HFFc6 (cell line): ENCODE data around the gene SLC18B1. TPM values are rescaled to one million over a fixed set of nuclear protein-coding genes. Genes with fewer than 3 reads are reported as not detected.

Source experiments
- DNase-seq: peaks from one replicate; pipeline ENCODE4 v3.0.0-alpha.2; 2018
- H3K27ac Mint-ChIP-seq: 2 replicates; pipeline ENCODE4 v1.8.0; 2020; ENCODE audit warnings: mild to moderate bottlenecking, mixed read lengths
- H3K27me3 Mint-ChIP-seq: 2 replicates; pipeline ENCODE4 v1.8.0; 2021; ENCODE audit warnings: mild to moderate bottlenecking, moderate library complexity, mixed read lengths; ENCODE audit not compliant: insufficient read depth
- H3K36me3 Mint-ChIP-seq: 2 replicates; pipeline ENCODE4 v1.8.0; 2021; ENCODE audit warnings: low read depth, mixed read lengths
- H3K4me1 Mint-ChIP-seq: 2 replicates; pipeline ENCODE4 v1.8.0; 2020; ENCODE audit warnings: low read depth, mixed read lengths
- H3K4me3 Mint-ChIP-seq: 2 replicates; pipeline ENCODE4 v1.8.0; 2020; ENCODE audit warnings: mild to moderate bottlenecking, moderate library complexity, mixed read lengths
- H3K9me3 Mint-ChIP-seq: 2 replicates; pipeline ENCODE4 v1.8.0; 2020; ENCODE audit warnings: mild to moderate bottlenecking, mixed read lengths
- total RNA-seq, 6 experiments: library from RNA; stranded (reverse); fragmentation: NEBNext Ultra II Directional; extraction: Animal tissue kit (Norgen Biotek cat#: 25700); gene quantifications; 2 replicates in 1 of 6; 3 replicates in 5 of 6; pipeline ENCODE4 v1.2.3, GENCODE V29; 2021
- TF ChIP-seq, protein P1 (sequence below): fragments of 200-600 bp; sonication (generic); IDR thresholded peaks from 2 replicates; pipeline ENCODE4 v1.5.0; 2021; ENCODE audit warnings: antibody characterized with exemption, mild to moderate bottlenecking

SLC18B1 gene
- total RNA-seq, 6 experiments from 2014 or later = 2.9 to 4.1 (median 3.5) TPM

DNA sequence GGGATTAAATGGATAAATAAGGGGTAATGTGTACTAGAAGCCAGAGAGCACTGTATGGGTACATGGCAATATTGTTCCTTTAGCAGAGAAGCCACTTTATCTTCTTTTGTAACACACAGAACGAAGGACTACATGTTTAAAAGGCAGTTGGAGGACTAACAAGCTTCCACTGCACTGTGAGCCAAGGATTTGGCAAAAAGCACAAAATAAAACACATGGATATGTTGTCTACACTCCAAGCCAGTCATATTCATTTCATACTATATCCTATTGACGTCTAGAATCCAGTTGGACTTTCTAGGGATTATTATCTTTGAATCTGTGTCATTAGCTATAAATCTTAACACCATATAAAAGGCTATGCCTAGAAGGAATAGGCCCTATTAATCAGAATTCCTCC is 3.0 kb downstream of the SLC18B1 start:
- TF ChIP-seq, protein P1, sequence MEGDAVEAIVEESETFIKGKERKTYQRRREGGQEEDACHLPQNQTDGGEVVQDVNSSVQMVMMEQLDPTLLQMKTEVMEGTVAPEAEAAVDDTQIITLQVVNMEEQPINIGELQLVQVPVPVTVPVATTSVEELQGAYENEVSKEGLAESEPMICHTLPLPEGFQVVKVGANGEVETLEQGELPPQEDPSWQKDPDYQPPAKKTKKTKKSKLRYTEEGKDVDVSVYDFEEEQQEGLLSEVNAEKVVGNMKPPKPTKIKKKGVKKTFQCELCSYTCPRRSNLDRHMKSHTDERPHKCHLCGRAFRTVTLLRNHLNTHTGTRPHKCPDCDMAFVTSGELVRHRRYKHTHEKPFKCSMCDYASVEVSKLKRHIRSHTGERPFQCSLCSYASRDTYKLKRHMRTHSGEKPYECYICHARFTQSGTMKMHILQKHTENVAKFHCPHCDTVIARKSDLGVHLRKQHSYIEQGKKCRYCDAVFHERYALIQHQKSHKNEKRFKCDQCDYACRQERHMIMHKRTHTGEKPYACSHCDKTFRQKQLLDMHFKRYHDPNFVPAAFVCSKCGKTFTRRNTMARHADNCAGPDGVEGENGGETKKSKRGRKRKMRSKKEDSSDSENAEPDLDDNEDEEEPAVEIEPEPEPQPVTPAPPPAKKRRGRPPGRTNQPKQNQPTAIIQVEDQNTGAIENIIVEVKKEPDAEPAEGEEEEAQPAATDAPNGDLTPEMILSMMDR = no peak
- no peak for DNase-seq
- no peaks in the 10 kb centered on the region; the same call in 1 of the 2 replicates for H3K36me3 Mint-ChIP-seq
- H3K27me3 Mint-ChIP-seq = no peaks in the 10 kb centered on the region; the same call in 1 of the 2 replicates
- no peak overlapping the region for H3K27ac Mint-ChIP-seq
- no peaks in the 10 kb centered on the region for H3K9me3 Mint-ChIP-seq
- no peak overlapping the region for H3K4me3 Mint-ChIP-seq
- H3K4me1 Mint-ChIP-seq = peaks cover 7% of the 10 kb centered on the region; the same call in 1 of the 2 replicates

DNA sequence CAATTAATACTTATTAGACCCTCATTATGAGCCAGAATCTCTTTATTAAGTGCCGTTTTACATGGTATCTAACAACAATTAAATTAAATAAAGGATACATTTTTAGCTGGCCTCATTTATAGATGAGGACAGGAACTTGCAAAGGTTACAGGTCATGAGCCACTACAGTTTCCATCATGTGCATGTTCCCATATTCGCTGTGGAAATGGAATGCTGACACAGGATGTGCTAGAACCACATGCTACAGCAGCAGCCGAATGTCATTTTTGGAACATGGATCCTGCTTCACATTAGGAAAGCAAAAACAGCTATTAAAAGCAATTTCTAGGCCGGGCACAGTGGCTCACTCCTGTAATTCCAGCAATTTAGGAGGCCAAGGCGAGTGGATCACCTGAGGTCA is 5.9 kb downstream of the SLC18B1 start:
- no peaks in the 10 kb centered on the region for H3K9me3 Mint-ChIP-seq
- TF ChIP-seq, protein P1 = no peak
- H3K27ac Mint-ChIP-seq = no peak overlapping the region
- no peaks in the 10 kb centered on the region; the same call in 1 of the 2 replicates for H3K36me3 Mint-ChIP-seq
- H3K27me3 Mint-ChIP-seq = no peaks in the 10 kb centered on the region; the same call in 1 of the 2 replicates
- peaks cover 3% of the 10 kb centered on the region; the same call in 1 of the 2 replicates for H3K4me1 Mint-ChIP-seq
- no peak for DNase-seq
- no peak overlapping the region for H3K4me3 Mint-ChIP-seq

DNA sequence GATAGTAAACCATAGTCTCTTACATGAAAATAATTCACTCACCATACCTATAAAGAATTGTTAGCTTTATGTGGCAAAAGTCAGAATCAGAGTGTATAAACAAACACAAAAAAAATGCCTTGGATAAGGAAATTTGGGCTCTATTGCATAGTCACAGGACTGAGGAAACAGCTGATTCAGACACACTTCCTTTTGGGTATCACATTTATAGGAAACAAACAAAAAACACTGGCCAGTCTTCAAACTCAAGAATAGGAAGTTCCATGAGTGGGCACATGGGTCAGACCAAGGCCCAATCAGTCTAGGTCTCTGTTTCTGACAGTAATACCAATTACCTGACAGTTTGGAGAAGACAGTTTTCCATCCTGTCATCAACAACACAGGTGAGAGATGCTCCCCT is 8.0 kb downstream of the SLC18B1 start:
- no peak overlapping the region for H3K27ac Mint-ChIP-seq
- no peaks in the 10 kb centered on the region; the same call in 1 of the 2 replicates for H3K36me3 Mint-ChIP-seq
- no peak for DNase-seq
- H3K9me3 Mint-ChIP-seq = no peaks in the 10 kb centered on the region
- TF ChIP-seq, protein P1 = no peak
- H3K4me3 Mint-ChIP-seq = no peak overlapping the region
- no peaks in the 10 kb centered on the region; the same call in 1 of the 2 replicates for H3K27me3 Mint-ChIP-seq
- no peaks in the 10 kb centered on the region for H3K4me1 Mint-ChIP-seq

DNA sequence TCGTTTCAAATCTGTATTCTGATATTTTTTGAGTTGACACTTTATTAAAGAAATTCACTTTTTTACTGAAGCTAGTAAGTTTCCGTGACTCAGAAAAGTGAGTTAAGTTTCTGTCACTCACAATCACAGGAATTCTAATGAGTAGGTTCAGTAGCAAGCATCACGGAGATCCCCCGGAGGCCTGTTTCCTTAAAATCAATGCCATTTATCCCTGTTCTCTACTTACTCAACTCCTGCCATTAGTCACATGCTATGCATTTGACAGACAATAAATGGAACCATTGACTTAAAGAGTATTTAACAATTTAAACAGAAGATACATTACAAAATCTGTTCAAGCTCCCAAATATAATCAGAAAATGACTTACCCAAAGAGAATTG is 9.1 kb downstream of the SLC18B1 start:
- H3K9me3 Mint-ChIP-seq = no peaks in the 10 kb centered on the region
- no peaks in the 10 kb centered on the region; the same call in 1 of the 2 replicates for H3K36me3 Mint-ChIP-seq
- H3K4me3 Mint-ChIP-seq = no peak overlapping the region
- H3K27ac Mint-ChIP-seq = no peak overlapping the region
- no peaks in the 10 kb centered on the region; the same call in 1 of the 2 replicates for H3K27me3 Mint-ChIP-seq
- DNase-seq = no peak
- TF ChIP-seq, protein P1 = no peak
- H3K4me1 Mint-ChIP-seq = no peaks in the 10 kb centered on the region

DNA sequence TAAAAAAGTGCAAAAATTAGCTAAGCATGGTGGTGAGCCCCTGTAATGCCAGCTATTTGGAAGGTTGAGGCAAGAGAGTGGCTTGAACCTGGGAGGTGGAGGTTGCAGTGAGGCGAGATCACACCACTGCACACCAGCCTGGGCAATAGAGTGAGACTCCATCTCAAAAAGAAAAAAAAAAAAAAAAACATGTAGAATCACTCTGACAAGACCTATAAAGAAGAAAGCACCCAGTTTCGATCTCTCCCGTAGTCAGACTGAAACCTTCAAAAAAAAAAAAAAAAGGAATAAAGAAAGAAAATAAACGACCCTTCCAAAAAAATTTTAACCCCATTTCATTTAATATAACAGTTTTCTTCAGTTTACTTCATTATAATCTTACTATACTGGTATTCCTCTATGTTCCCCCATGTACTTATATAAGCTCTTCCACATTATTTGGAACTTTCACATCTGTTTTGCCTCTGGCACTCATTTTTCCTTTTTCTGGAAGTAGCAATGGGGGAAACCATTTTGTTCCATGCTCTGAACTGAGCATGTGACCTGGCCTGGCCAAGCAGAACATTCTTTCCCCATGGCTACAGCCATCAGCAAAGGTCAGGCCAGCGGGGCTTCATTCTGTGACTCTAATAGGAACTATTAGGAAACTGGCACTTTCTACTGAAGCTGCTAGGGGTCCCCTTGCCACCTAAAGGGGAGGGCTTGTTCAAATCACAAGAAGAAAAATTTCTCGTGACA is 9.6 kb downstream of the SLC18B1 start:
- no peak for DNase-seq
- Mint-ChIP-seq H3K4me3 (no peak overlapping the region), H3K27me3 (no peaks in the 10 kb centered on the region; the same call in 1 of the 2 replicates), H3K4me1 (no peaks in the 10 kb centered on the region), H3K27ac (no peak overlapping the region), H3K36me3 (no peaks in the 10 kb centered on the region; the same call in 1 of the 2 replicates), H3K9me3 (no peaks in the 10 kb centered on the region)
- TF ChIP-seq, protein P1 = no peak
